Ecto neural progenitor cell (in vitro differentiated cells): ENCODE measurements around the gene ZNF366.
"Not testable (repeated sequence)": the region's sequence is repeated elsewhere in the genome, so short reads cannot be mapped to it uniquely, and the experiment has no call there.

Experiments used
- DNase-seq: peaks from one replicate; pipeline ENCODE4 v3.0.0-alpha.2; 2018; ENCODE audit warnings: low spot score

The ZNF366 gene

DNA sequence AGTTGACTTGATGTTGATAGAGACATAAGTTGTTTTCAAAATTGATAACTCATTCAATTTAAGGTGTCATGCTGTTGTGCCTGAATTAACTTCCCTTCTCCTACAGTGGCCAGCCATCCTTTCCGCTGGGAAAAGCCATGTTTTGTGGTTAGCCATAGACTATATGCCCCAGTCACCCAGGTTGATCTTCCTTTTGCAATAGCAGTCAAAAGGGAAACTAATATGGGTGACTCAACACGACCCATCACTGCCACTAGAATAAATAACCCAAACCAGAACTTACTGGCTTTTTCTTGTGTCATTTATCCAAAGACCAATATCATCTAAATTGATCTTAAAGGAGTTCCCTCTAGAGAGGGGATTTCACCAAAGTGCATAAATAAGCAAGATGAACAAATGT is 99.7 kb downstream of the ZNF366 start:
- DNase-seq = no peak

DNA sequence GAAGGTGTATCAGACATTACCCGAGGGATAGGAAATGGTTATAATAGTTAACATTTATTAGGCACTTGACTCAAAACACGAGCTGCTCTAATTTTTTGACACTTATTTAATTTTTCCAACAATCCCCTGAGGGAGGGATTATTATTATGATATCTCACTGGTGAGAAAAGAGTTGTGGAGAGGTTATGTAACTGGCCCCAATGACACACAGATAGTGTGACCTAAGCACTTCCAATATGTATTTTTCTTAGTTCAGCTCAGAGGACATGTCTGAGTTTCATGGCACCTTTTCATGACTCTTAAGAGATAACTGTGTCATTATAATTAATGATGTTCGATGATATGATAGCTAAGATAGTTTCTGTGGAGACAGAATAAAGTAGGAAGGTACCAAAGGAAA is 100.1 kb downstream of the ZNF366 start:
- DNase-seq = no peak

DNA sequence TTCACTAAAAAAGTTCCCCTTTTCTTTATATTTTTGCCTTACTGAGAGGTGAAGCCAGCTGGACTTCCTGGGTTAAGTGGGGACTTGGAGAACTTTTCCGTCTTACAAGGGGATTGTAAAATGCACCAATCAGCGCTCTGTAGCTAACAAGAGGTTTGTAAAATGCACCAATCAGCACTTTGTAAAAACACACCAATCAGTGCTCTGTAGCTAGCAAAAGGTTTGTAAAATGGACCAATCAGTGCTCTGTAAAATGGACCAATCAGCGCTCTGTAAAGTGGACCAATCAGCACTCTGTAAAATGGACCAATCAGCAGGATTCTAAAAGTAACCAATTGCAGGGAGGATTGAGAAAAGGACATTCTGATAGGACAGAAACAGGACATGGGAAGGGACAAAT is 102.4 kb downstream of the ZNF366 start:
- not testable (repeated sequence) for DNase-seq

DNA sequence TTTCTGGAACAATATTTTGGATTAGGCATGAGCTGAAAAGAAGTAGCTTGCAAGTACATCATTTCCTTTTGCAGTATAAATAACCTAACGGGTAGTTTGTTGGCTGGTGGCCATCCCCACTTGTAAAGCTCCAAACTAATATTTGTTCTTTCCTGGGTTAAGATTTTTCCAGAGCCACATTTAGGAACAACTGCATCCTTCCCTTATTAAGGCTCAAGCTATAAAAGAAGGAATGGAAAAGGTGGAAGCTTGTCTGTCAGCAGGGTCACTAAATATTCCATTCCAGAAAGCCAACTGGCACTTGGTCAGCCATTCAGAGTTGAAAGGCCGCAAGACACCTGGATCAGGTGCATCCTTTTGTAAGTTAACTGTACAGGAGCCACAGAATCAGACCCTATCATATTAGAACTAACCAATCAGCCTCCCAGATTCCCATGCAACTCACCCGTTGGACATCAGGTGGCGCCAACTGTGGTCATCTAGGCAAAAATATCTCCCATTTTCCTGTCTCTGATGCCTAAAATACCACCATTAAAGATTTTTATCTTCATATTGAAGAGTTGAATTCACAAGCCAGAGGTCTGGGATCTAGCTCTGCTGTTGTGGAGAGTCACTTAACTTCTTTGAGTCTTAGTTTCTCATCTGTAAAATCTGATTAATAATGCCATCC is 104.1 kb downstream of the ZNF366 start:
- DNase-seq = no peak

DNA sequence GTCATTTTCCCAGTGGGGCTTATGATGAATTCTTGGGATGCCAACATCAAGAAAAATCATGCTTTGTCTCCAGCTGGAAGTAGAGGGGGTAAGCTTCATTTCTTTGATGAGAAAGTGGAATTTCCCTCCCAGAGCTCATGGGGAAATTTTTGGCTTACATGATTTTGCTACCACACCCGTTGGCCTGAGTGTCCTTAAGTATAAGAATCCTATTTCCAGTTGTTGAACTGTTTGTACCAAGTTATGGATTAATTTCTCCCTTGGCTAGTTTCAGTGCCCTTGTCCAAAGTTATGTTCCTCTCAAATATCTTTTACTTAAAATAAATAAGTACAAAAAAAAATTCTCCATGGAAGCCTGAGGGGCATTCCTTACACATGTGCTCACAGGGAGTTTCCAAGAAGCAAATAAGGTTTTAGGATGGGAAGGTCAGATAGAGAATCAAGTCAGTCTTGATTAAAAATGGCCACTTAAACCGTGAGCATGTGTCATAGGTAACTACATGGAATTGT is 104.8 kb downstream of the ZNF366 start:
- no peak for DNase-seq

DNA sequence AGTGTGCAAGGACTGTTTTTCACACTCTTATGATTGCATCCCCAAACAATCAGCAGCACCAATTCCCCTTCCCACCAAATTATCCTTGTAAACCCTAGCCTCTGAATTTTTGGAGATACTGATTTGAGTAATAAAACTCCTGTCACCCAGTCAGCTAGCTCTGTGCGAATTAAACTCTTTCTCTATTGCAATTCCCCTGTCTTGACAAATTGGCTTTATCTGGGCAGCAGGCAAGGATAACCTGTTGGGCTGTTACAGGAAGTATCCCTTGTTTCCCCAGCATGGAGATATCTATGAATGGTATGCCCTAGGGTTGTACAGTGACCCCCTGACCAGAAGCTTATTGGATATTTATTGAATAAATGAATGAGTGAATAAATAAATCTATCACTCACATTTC is 106.3 kb downstream of the ZNF366 start:
- DNase-seq = no peak

DNA sequence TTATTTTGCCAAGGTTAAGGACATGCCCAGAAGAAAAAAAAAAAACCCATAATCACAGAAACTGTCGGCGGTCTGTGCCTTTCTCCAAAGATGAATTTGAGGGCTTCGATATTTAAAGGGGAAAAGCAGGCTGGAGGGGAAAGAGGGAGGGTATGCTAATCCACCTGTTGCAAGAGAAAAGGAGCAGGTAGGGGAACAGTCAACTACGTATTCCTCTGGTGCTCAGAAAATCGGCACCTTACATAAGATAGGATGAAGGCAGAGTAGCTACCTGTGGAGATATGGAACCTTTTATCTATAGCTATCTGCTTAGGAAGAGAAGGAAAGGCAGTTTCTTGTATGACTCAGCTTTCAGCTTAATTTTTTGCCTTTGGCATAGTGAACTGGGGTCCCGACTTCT is 109.4 kb downstream of the ZNF366 start:
- no peak for DNase-seq

DNA sequence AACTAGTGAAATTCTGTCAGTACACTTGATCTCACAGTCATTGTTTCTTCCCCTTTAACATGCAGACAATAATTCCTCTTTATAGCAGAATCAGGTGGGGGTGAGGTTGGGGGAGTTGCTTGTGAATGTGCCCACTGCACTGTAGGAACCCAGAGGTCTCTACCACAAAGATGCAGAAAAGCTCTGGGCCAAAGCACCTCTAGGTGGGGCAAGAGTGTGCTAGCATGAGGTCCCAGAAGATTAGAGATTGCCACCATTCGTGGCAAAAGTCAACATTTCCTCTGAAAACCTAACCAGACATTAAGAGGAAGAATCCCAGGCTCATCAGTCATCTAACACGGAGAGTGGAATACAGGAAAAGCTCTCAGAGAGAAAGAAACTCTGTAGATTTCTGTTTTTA is 112.5 kb downstream of the ZNF366 start:
- DNase-seq = no peak

DNA sequence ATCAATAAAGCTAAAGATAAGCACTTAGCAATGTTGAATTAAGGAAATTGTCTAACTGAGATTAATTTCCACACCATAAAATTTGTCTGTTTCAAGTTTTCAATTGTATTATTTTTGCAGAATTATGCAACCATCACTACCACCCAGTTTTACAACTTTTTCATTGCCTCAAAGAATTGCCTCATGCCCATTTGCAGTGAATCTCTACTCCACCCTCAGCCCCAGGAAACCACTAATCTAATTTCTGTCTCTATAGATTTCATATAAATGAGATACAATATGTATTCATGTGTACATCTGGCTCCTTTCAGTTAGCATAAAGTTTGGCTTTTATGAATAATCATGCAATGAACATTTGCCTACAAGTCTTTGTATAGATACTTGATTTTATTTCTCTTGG is 114.2 kb downstream of the ZNF366 start:
- DNase-seq = no peak
